Measurements from ENCODE around the gene SHC3.

SHC3 gene

GRCh38 chr9:89093201-89093975 lies 85.2 kb downstream of the SHC3 start:
- DNase-seq, result no peak
- peaks cover 0 to 6% (median 0%) of the 10 kb centered on the region in 5 experiments for H3K27me3 ChIP-seq (replicated peaks in 2 of 5; ENCODE audit: control insufficient read depth in 4 of 5, insufficient read depth in 5 of 5, low read length in 4 of 5)
- no CpG with 5 or more reads among the region's 3 CpGs for WGBS (ENCODE audit: insufficient coverage)
- ChIA-PET CTCF (no interaction called here), POLR2A (no interaction called here)
- peaks cover 0 to 5% (median 2%) of the 10 kb centered on the region in 4 experiments for H3K4me1 ChIP-seq (ENCODE audit: control extremely low read depth in 1 of 4, control insufficient read depth in 4 of 4, insufficient read depth in 4 of 4, low read length in 3 of 4)
- H3K9me3 ChIP-seq (ENCODE audit: control extremely low read depth in 1 of 5, control insufficient read depth in 4 of 5, insufficient read depth in 2 of 5, low read depth in 1 of 5, low read length in 4 of 5), result no peaks in the 10 kb centered on the region
- H3K4me3 ChIP-seq (ENCODE audit: control insufficient read depth in 1 of 7, extremely low read depth in 1 of 7, insufficient read depth in 4 of 7, low read depth in 2 of 7, low read length in 6 of 7), result no peak overlapping the region
- no peaks in the 10 kb centered on the region for H3K36me3 ChIP-seq (ENCODE audit: control insufficient read depth in 4 of 4, insufficient read depth in 4 of 4, low read length in 3 of 4)
- no peak overlapping the region for H3K27ac ChIP-seq (ENCODE audit: insufficient read depth in 1 of 2, low read depth in 1 of 2, low read length in 2 of 2, poor library complexity in 1 of 2, severe bottlenecking in 2 of 2)

- whole genome bisulfite sequencing (ENCODE audit: insufficient coverage), result 92% methylated on average over 3 of the region's 3 CpGs
- no peak overlapping the region for H3K27ac ChIP-seq (ENCODE audit: insufficient read depth in 1 of 2, low read depth in 1 of 2, low read length in 2 of 2, poor library complexity in 1 of 2, severe bottlenecking in 2 of 2)
- CTCF ChIA-PET, result no interaction called here
- no peaks in the 10 kb centered on the region for H3K9me3 ChIP-seq (ENCODE audit: control extremely low read depth in 1 of 5, control insufficient read depth in 4 of 5, insufficient read depth in 2 of 5, low read depth in 1 of 5, low read length in 4 of 5)
- H3K27me3 ChIP-seq (replicated peaks in 2 of 5; ENCODE audit: control insufficient read depth in 4 of 5, insufficient read depth in 5 of 5, low read length in 4 of 5), result peaks cover 0 to 5% (median 0%) of the 10 kb centered on the region in 5 experiments
- DNase-seq, result no peak
- peaks cover 0 to 5% (median 2%) of the 10 kb centered on the region in 4 experiments for H3K4me1 ChIP-seq (ENCODE audit: control extremely low read depth in 1 of 4, control insufficient read depth in 4 of 4, insufficient read depth in 4 of 4, low read length in 3 of 4)
- POLR2A ChIA-PET, result no interaction called here
- no peak overlapping the region for H3K4me3 ChIP-seq (ENCODE audit: control insufficient read depth in 1 of 7, extremely low read depth in 1 of 7, insufficient read depth in 4 of 7, low read depth in 2 of 7, low read length in 6 of 7)
- no peaks in the 10 kb centered on the region for H3K36me3 ChIP-seq (ENCODE audit: control insufficient read depth in 4 of 4, insufficient read depth in 4 of 4, low read length in 3 of 4)
Observed at GRCh38 chr9:89089176-89089575, 89.4 kb downstream of the SHC3 start.

- 91% methylated on average over 4 of the region's 6 CpGs for whole genome bisulfite sequencing (ENCODE audit: insufficient coverage)
Observed at GRCh38 chr9:89083626-89084025, 95.0 kb downstream of the SHC3 start.

GRCh38 chr9:89080193-89080592 lies 98.4 kb downstream of the SHC3 start:
- Histone ChIP-seq H3K4me1 (ENCODE audit: control extremely low read depth in 1 of 4, control insufficient read depth in 4 of 4, insufficient read depth in 4 of 4, low read length in 3 of 4) (no peaks in the 10 kb centered on the region), H3K36me3 (ENCODE audit: control insufficient read depth in 4 of 4, insufficient read depth in 4 of 4, low read length in 3 of 4) (no peaks in the 10 kb centered on the region), H3K9me3 (ENCODE audit: control extremely low read depth in 1 of 5, control insufficient read depth in 4 of 5, insufficient read depth in 2 of 5, low read depth in 1 of 5, low read length in 4 of 5) (peaks cover 0 to 10% (median 0%) of the 10 kb centered on the region in 5 experiments), H3K4me3 (ENCODE audit: control insufficient read depth in 1 of 7, extremely low read depth in 1 of 7, insufficient read depth in 4 of 7, low read depth in 2 of 7, low read length in 6 of 7) (no peak overlapping the region), H3K27ac (ENCODE audit: insufficient read depth in 1 of 2, low read depth in 1 of 2, low read length in 2 of 2, poor library complexity in 1 of 2, severe bottlenecking in 2 of 2) (no peak overlapping the region), H3K27me3 (replicated peaks in 2 of 5; ENCODE audit: control insufficient read depth in 4 of 5, insufficient read depth in 5 of 5, low read length in 4 of 5) (peaks cover 0 to 29% (median 0%) of the 10 kb centered on the region in 5 experiments)
- POLR2A ChIA-PET, result no interaction called here
- CTCF ChIA-PET, result no interaction called here
- WGBS (ENCODE audit: insufficient coverage), result 100% methylated on average over 3 of the region's 3 CpGs
- no peak for DNase-seq

More at GRCh38 chr9:89083626-89084025, 95.0 kb downstream of the SHC3 start:
- H3K4me1 ChIP-seq (ENCODE audit: control extremely low read depth in 1 of 4, control insufficient read depth in 4 of 4, insufficient read depth in 4 of 4, low read length in 3 of 4), result peaks cover 0 to 2% (median under 1%) of the 10 kb centered on the region in 4 experiments
- no peak overlapping the region for H3K4me3 ChIP-seq (ENCODE audit: control insufficient read depth in 1 of 7, extremely low read depth in 1 of 7, insufficient read depth in 4 of 7, low read depth in 2 of 7, low read length in 6 of 7)
- H3K36me3 ChIP-seq (ENCODE audit: control insufficient read depth in 4 of 4, insufficient read depth in 4 of 4, low read length in 3 of 4), result no peaks in the 10 kb centered on the region
- H3K9me3 ChIP-seq (ENCODE audit: control extremely low read depth in 1 of 5, control insufficient read depth in 4 of 5, insufficient read depth in 2 of 5, low read depth in 1 of 5, low read length in 4 of 5), result peaks cover 0 to 10% (median 0%) of the 10 kb centered on the region in 5 experiments
- ChIA-PET CTCF (no interaction called here), POLR2A (interaction anchor here (0.6 kb wide), 1 partner anchor 863 kb away, joined by 4 read pairs; no protein-coding TSS in a partner anchor)
- H3K27ac ChIP-seq (ENCODE audit: insufficient read depth in 1 of 2, low read depth in 1 of 2, low read length in 2 of 2, poor library complexity in 1 of 2, severe bottlenecking in 2 of 2), result no peak overlapping the region
- H3K27me3 ChIP-seq (replicated peaks in 2 of 5; ENCODE audit: control insufficient read depth in 4 of 5, insufficient read depth in 5 of 5, low read length in 4 of 5), result peaks cover 0 to 29% (median 0%) of the 10 kb centered on the region in 5 experiments
- DNase-seq, result no peak

- Histone ChIP-seq H3K9me3 (ENCODE audit: control extremely low read depth in 1 of 5, control insufficient read depth in 4 of 5, insufficient read depth in 2 of 5, low read depth in 1 of 5, low read length in 4 of 5) (peaks cover 0 to 10% (median 0%) of the 10 kb centered on the region in 5 experiments), H3K27me3 (replicated peaks in 2 of 5; ENCODE audit: control insufficient read depth in 4 of 5, insufficient read depth in 5 of 5, low read length in 4 of 5) (peaks cover 0 to 29% (median 0%) of the 10 kb centered on the region in 5 experiments), H3K4me1 (ENCODE audit: control extremely low read depth in 1 of 4, control insufficient read depth in 4 of 4, insufficient read depth in 4 of 4, low read length in 3 of 4) (no peaks in the 10 kb centered on the region), H3K4me3 (ENCODE audit: control insufficient read depth in 1 of 7, extremely low read depth in 1 of 7, insufficient read depth in 4 of 7, low read depth in 2 of 7, low read length in 6 of 7) (no peak overlapping the region), H3K27ac (ENCODE audit: insufficient read depth in 1 of 2, low read depth in 1 of 2, low read length in 2 of 2, poor library complexity in 1 of 2, severe bottlenecking in 2 of 2) (no peak overlapping the region), H3K36me3 (ENCODE audit: control insufficient read depth in 4 of 4, insufficient read depth in 4 of 4, low read length in 3 of 4) (no peaks in the 10 kb centered on the region)
- DNase-seq, result no peak
- WGBS (ENCODE audit: insufficient coverage), result 100% methylated on average over 1 of the region's 2 CpGs
- ChIA-PET POLR2A (no interaction called here), CTCF (no interaction called here)
Observed at GRCh38 chr9:89079391-89079790, 99.2 kb downstream of the SHC3 start.

- Histone ChIP-seq H3K27me3 (replicated peaks in 2 of 5; ENCODE audit: control insufficient read depth in 4 of 5, insufficient read depth in 5 of 5, low read length in 4 of 5) (peaks cover 0 to 29% (median 0%) of the 10 kb centered on the region in 5 experiments), H3K36me3 (ENCODE audit: control insufficient read depth in 4 of 4, insufficient read depth in 4 of 4, low read length in 3 of 4) (no peaks in the 10 kb centered on the region), H3K9me3 (ENCODE audit: control extremely low read depth in 1 of 5, control insufficient read depth in 4 of 5, insufficient read depth in 2 of 5, low read depth in 1 of 5, low read length in 4 of 5) (peaks cover 0 to 10% (median under 1%) of the 10 kb centered on the region in 5 experiments), H3K27ac (ENCODE audit: insufficient read depth in 1 of 2, low read depth in 1 of 2, low read length in 2 of 2, poor library complexity in 1 of 2, severe bottlenecking in 2 of 2) (no peak overlapping the region), H3K4me1 (ENCODE audit: control extremely low read depth in 1 of 4, control insufficient read depth in 4 of 4, insufficient read depth in 4 of 4, low read length in 3 of 4) (no peaks in the 10 kb centered on the region), H3K4me3 (ENCODE audit: control insufficient read depth in 1 of 7, extremely low read depth in 1 of 7, insufficient read depth in 4 of 7, low read depth in 2 of 7, low read length in 6 of 7) (no peak overlapping the region)
- ChIA-PET POLR2A (no interaction called here), CTCF (no interaction called here)
- WGBS (ENCODE audit: insufficient coverage), result 80% methylated on average over 1 of the region's 6 CpGs
- no peak for DNase-seq
Observed at GRCh38 chr9:89078860-89079259, 99.8 kb downstream of the SHC3 start.

GRCh38 chr9:89078421-89078820 lies 100.2 kb downstream of the SHC3 start:
- H3K36me3 ChIP-seq (ENCODE audit: control insufficient read depth in 4 of 4, insufficient read depth in 4 of 4, low read length in 3 of 4), result no peaks in the 10 kb centered on the region
- H3K27me3 ChIP-seq (replicated peaks in 2 of 5; ENCODE audit: control insufficient read depth in 4 of 5, insufficient read depth in 5 of 5, low read length in 4 of 5), result peaks cover 0 to 29% (median 0%) of the 10 kb centered on the region in 5 experiments
- no peaks in the 10 kb centered on the region for H3K4me1 ChIP-seq (ENCODE audit: control extremely low read depth in 1 of 4, control insufficient read depth in 4 of 4, insufficient read depth in 4 of 4, low read length in 3 of 4)
- ChIA-PET POLR2A (no interaction called here), CTCF (no interaction called here)
- H3K27ac ChIP-seq (ENCODE audit: insufficient read depth in 1 of 2, low read depth in 1 of 2, low read length in 2 of 2, poor library complexity in 1 of 2, severe bottlenecking in 2 of 2), result no peak overlapping the region
- WGBS (ENCODE audit: insufficient coverage), result 79% methylated on average over 5 of the region's 6 CpGs
- no peak overlapping the region for H3K4me3 ChIP-seq (ENCODE audit: control insufficient read depth in 1 of 7, extremely low read depth in 1 of 7, insufficient read depth in 4 of 7, low read depth in 2 of 7, low read length in 6 of 7)
- DNase-seq, result no peak
- H3K9me3 ChIP-seq (ENCODE audit: control extremely low read depth in 1 of 5, control insufficient read depth in 4 of 5, insufficient read depth in 2 of 5, low read depth in 1 of 5, low read length in 4 of 5), result peaks cover 0 to 10% (median 1%) of the 10 kb centered on the region in 5 experiments

All from common myeloid progenitor, CD34-positive (primary cell).